PFSK-1 (cell line): ENCODE results near the gene RPTOR.

Experiments
- POLR2AphosphoS5 ChIP-seq: IDR thresholded peaks from 2 replicates; pipeline ENCODE4 v1.6.1; 2012; ENCODE audit warnings: low read depth, mild to moderate bottlenecking, control low read depth, low read length, moderate library complexity
- REST ChIP-seq, 2 experiments: IDR thresholded peaks; 2 replicates each; pipeline versions ENCODE4 v1.6.1 to v1.8.0; 2011 to 2012; ENCODE audit warnings: low read depth in 2 of 2, low read length in 2 of 2, control low read depth in 1 of 2, inconsistent platforms in 1 of 2, mild to moderate bottlenecking in 1 of 2, moderate library complexity in 1 of 2; ENCODE audit not compliant: insufficient read depth in 1 of 2
- SIN3A ChIP-seq: IDR thresholded peaks from 2 replicates; pipeline ENCODE4 v1.6.1; 2012; ENCODE audit warnings: mild to moderate bottlenecking, low read length, moderate library complexity, borderline replicate concordance; ENCODE audit not compliant: insufficient read depth
- TAF1 ChIP-seq: IDR thresholded peaks from 2 replicates; pipeline ENCODE4 v1.6.1; 2012; ENCODE audit warnings: low read length, control low read depth, borderline replicate concordance; ENCODE audit not compliant: insufficient read depth

- TF ChIP-seq REST (IDR thresholded peaks at IDR 0.05; ENCODE audit: insufficient read depth in 1 of 2, low read depth in 2 of 2, low read length in 2 of 2) (no peak), SIN3A (no peak), POLR2AphosphoS5 (no peak), TAF1 (no peak)
Observed at GRCh38 chr17:80977172-80977571, 432.5 kb downstream of the RPTOR start.
